ENCODE data around the gene AHCYL2.
"Not testable (repeated sequence)": the region's sequence is repeated elsewhere in the genome, so short reads cannot be mapped to it uniquely, and the experiment has no call there.

Gene AHCYL2

DNA sequence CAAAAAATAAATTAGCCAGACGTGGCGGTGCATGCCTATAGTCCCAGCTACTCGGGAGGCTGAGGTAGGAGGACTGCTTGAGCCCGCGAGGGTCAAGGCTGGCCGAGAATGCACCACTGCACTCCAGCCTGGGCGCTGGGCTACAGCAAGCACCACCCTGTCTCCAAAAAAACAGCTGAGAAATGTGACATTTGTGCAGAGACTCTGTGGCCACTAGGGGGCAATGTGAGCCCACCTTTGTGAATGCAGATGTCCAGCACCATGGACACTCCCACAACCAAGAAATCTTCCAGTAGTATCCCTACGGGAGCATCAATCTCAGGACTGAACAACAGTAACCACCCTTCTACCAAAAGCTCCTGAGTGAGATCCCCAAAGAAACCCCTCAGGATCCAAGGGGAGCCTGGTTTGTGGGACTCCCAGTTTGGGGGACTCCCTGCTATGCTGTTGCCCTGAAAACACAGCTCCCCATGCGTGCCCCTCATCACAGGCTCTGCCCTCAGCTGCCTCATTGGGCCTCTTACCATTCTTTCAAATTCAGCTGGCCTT is 6.2 kb upstream of the AHCYL2 start:
- no peak overlapping the region for H3K4me3 ChIP-seq (ENCODE audit: low read depth, low read length)
- peak; percentile 61 for DNase-seq (ENCODE audit: low read depth)
- TF ChIP-seq, protein P1, sequence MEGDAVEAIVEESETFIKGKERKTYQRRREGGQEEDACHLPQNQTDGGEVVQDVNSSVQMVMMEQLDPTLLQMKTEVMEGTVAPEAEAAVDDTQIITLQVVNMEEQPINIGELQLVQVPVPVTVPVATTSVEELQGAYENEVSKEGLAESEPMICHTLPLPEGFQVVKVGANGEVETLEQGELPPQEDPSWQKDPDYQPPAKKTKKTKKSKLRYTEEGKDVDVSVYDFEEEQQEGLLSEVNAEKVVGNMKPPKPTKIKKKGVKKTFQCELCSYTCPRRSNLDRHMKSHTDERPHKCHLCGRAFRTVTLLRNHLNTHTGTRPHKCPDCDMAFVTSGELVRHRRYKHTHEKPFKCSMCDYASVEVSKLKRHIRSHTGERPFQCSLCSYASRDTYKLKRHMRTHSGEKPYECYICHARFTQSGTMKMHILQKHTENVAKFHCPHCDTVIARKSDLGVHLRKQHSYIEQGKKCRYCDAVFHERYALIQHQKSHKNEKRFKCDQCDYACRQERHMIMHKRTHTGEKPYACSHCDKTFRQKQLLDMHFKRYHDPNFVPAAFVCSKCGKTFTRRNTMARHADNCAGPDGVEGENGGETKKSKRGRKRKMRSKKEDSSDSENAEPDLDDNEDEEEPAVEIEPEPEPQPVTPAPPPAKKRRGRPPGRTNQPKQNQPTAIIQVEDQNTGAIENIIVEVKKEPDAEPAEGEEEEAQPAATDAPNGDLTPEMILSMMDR (IDR thresholded peaks at IDR 0.05; ENCODE audit: low read depth, low read length, missing control alignments) = peak; percentile 82
- in situ Hi-C loops (cut with HindIII; ENCODE audit: low sequenced_read_pairs) = no loop called here

DNA sequence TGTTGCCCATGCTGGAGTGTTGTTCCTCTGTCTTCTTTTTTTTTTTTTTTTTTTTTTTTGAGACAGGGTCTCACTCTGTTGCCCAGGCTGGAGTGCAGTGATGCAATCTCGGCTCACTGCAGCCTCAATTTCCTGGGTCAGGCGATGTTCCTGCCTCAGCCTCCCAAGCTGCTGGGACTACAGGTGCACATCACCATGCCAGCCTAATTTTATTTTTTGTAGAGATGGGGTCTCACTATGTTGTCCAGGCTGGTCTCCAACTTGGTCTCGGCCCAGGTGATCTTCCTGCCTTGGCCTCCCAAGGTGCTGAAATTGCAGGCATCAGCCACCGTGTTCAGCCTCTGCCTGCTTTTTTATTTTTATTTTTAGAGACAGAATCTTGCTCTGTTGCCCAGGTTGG is 5.7 kb upstream of the AHCYL2 start:
- DNase-seq (ENCODE audit: low read depth); H3K4me3 ChIP-seq (ENCODE audit: low read depth, low read length); in situ Hi-C loops (cut with HindIII; ENCODE audit: low sequenced_read_pairs): not testable (repeated sequence)

DNA sequence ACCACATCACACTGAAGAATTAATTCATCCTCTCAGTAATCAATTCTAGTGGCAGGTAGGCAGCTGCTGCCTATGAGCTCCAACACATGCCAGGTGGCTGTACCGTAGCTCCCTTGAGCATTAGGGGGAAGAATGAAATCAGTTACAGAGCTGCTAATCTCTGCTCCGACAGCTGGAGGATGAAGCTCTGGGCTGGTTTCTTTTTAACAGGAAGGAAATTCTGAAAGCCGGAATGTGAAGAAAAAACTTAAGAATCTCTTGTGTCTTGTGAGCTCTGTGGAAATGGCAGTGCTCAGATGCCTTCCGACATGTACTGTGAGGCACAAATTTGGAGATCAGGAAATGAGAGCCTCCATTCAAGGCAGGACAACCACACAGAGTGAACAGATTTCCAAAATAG is 2.8 kb upstream of the AHCYL2 start:
- no peak for DNase-seq (ENCODE audit: low read depth)
- TF ChIP-seq, protein P1 (IDR thresholded peaks at IDR 0.05; ENCODE audit: low read depth, low read length, missing control alignments) = no peak
- in situ Hi-C loops (cut with HindIII; ENCODE audit: low sequenced_read_pairs) = no loop called here
- no peak overlapping the region for H3K4me3 ChIP-seq (ENCODE audit: low read depth, low read length)

DNA sequence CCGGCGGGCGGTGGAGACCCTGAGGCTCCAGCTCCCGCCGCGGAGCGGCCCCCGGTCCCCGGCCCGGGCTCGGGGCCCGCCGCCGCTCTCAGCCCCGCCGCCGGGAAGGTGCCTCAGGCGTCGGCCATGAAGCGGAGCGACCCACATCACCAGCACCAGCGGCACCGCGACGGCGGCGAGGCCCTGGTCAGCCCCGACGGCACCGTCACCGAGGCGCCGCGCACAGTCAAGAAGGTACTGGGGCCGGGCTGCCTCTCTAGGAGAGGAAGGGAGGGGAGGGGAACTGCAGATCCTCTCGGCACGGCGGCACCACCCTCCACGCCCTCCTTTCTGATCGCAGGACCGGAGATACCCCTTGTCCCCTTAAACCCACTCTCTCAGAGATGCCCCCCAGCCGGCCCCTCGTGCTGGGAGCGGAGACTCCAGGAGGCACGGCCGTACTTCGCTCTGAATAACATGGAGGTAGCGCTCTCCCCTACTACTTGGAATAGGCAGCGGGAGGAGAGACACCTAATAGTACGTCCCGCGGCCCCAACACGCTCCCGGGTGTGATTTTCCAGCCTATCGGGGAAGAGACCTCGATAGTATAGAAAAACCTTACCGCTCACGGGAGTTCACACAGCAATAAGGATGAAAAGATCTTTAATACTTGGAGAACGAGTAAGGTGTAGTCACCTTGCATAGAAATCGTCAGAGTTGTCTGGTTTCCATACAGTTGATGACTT is 538 bp downstream of the AHCYL2 start:
- in situ Hi-C loops (cut with HindIII; ENCODE audit: low sequenced_read_pairs) = loop anchor here (5.0 kb wide), 1 partner anchor 47 kb away; no protein-coding TSS in a partner anchor
- TF ChIP-seq, protein P1 (IDR thresholded peaks at IDR 0.05; ENCODE audit: low read depth, low read length, missing control alignments) = no peak
- DNase-seq (ENCODE audit: low read depth) = no peak
- H3K4me3 ChIP-seq (ENCODE audit: low read depth, low read length) = peak overlapping the region; percentile 53

DNA sequence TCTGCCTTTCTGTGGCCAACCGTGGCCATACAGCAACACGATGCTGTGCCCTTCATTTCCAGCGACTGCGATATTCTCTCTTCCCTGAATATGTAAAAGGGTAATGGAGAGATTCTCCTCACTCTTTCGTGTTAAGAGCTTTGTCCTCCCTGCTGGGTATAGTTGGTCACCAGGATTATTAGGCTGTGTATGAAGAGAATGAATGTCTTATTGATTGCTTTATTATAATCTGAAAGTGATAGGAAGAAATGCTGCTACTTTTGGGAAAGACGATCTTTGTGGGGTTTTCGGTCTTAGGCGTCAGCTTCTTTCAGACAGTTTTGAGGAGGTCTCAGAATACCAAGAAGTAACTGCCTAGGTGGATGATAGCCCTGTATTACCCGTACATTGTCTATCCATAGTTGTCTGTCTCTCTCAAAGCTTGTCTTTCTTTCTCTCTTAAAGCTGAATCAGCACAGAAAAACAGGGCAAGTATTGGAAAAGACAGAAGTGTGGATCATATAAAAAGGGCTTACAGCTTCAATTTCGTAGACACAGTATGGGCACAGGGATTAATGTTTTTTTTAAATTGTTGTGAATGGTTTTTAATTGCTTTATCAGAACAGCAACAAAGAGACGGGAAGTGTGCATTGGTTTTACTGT is 1.2 kb downstream of the AHCYL2 start:
- TF ChIP-seq, protein P1 (IDR thresholded peaks at IDR 0.05; ENCODE audit: low read depth, low read length, missing control alignments) = no peak
- in situ Hi-C loops (cut with HindIII; ENCODE audit: low sequenced_read_pairs) = loop anchor here (5.0 kb wide), 1 partner anchor 46 kb away; no protein-coding TSS in a partner anchor
- DNase-seq (ENCODE audit: low read depth) = no peak
- H3K4me3 ChIP-seq (ENCODE audit: low read depth, low read length) = peak overlapping the region; percentile 53

DNA sequence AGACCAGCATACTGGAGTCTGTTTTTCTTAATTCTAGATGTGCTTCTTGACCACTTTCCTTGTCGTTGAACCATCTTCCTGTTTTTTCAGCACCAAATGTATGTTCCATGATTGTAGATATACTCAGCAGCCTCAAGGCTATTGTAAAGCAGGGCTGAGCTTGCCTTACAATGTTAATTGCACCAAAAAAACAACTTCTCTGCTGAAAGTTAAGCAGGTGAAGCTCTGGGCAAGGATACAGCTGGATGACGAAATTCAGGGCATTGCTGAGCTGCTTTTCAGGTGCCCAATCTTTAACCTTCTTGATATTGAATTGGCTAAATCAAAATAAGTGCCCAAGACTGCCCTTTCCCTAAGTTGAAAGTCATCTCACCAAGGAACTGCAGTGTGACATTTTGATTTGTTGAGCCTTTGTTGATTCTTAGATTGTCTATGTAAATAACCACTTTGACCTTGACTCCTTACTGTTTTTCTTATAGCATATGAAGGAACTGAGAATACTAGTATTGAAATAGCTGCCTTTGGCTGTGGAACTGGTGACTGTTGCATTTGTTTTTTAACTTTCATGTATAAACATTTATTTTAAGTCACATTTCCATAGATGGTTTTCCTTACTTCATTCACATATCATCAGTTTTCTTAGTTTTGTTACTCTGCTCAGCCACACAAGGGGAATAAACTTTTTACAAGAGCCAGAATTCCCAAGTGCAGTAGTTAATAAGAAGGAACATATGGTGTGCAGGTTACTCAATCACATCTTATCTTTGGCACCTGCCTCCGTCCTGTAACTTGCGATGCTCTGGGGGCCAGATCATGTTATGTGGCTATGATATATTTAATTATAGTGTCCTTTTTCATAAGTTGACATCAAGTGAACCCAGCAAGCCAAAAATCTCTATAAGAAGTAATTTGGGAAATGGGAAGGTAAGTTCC is 3.1 kb downstream of the AHCYL2 start:
- in situ Hi-C loops (cut with HindIII; ENCODE audit: low sequenced_read_pairs) = loop anchor here (5.0 kb wide), 1 partner anchor 44 kb away; no protein-coding TSS in a partner anchor
- DNase-seq (ENCODE audit: low read depth) = no peak
- no peak overlapping the region for H3K4me3 ChIP-seq (ENCODE audit: low read depth, low read length)
- TF ChIP-seq, protein P1 (IDR thresholded peaks at IDR 0.05; ENCODE audit: low read depth, low read length, missing control alignments) = no peak

All from astrocyte of the cerebellum (primary cell).